ENCODE measurements around the gene STXBP1. TPM values are rescaled to one million over a fixed set of nuclear protein-coding genes. Genes with fewer than 3 reads are reported as not detected.

STXBP1 gene
- total and polyA plus RNA-seq, 2 of the 8 experiments (the other 6 are each of a cell fraction or from before 2014, with no cell fraction given) = 11.5 to 60.9 TPM

DNA sequence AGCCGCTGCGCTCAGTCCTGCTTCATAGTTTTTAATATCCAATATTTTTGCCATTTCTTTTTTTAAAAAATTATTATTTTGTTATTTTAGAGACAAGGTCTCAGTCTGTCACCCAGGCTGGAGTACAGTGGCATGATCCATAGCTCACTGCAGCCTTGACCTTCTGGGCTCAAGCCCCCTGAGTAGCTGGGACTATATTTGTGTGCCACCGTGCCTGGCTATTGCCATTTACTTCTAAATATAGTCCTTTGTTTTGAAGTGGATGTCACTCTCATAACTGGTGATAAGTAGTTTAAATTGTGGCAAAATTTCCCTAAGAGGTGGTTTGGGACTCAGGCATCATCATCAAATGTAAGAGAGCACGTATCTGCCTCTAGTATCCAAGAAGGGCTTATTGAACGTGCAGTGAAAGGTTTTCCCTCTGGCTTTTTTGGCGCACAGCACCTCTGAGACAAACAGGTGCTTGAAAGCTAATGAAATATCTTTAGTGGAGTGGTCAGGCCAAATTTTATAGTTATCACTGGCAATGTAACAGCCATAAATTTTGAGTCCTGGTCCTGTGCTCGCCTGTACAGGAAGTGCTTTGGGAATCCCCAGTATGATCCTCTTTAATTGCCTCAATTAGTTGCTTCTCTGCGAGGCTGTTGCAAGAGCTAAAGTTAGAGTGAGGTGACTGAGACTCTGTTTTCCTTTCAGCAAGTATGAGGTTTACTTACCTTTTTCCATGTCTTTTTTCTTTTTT lies 14.8 kb downstream of the STXBP1 start:
- DNase-seq (ENCODE audit: low read depth in 1 of 2, low spot score in 2 of 2) (no peak), FAIRE-seq (no peak)
- H3K14ac ChIP-seq (ENCODE audit: insufficient read length) = no peak overlapping the region
- no peak overlapping the region for H4K91ac ChIP-seq (replicated peaks; ENCODE audit: insufficient read length, low read length)
- 92% methylated on average over 8 of the region's 8 CpGs; no CpG with 5 or more reads in 1 of the 2 experiments for WGBS, 2 experiments (ENCODE audit: extremely low coverage in 1 of 2, insufficient coverage in 1 of 2, insufficient read length in 1 of 2, insufficient replicate concordance in 2 of 2, low coverage in 1 of 2, low lambda C conversion rate in 2 of 2, missing lambda C conversion rate in 1 of 2)
- 0 out of 2 replicates have a peak, but pooled peaks cover 2% of the 10 kb centered on the region for H3K79me1 ChIP-seq (ENCODE audit: low read depth, low read length)
- no peaks in the 10 kb centered on the region for H4K20me1 ChIP-seq (replicated peaks in 1 of 2; ENCODE audit: control insufficient read depth in 1 of 2, insufficient read depth in 2 of 2, low read length in 2 of 2)
- no peaks in the 10 kb centered on the region for H3K23me2 ChIP-seq (ENCODE audit: low read depth, low read length)
- H4K8ac ChIP-seq (ENCODE audit: extremely low read depth, insufficient read depth, low read length) = no peak overlapping the region
- no peak overlapping the region for H3K18ac ChIP-seq (ENCODE audit: extremely low read depth, low read length)
- H3K4ac ChIP-seq (replicated peaks; ENCODE audit: insufficient read length, low read depth, low read length) = no peak overlapping the region
- H2BK15ac ChIP-seq (ENCODE audit: low read length) = no peak overlapping the region
- TF ChIP-seq NANOG (IDR thresholded peaks at IDR 0.05; ENCODE audit: insufficient read depth, low read depth, low read length, poor library complexity, severe bottlenecking) (no peak), TCF12 (IDR thresholded peaks at IDR 0.05; ENCODE audit: low read depth, low read length) (no peak), ASH2L (IDR thresholded peaks at IDR 0.05; ENCODE audit: low read length) (no peak), POU5F1 (IDR thresholded peaks at IDR 0.05; ENCODE audit: low read depth, low read length) (no peak)
- H3K23ac ChIP-seq (ENCODE audit: insufficient read length) = no peak overlapping the region
- H2AK5ac ChIP-seq (ENCODE audit: low read depth, low read length) = no peak overlapping the region
- no peak overlapping the region for H2BK5ac ChIP-seq (ENCODE audit: low read depth, low read length)
- H2BK120ac ChIP-seq (replicated peaks; ENCODE audit: low read depth, low read length) = no peak overlapping the region
- no peak overlapping the region for H2AFZ ChIP-seq (ENCODE audit: low read length)
- H3K4me3 ChIP-seq (ENCODE audit: extremely low read depth in 1 of 4, insufficient read depth in 2 of 4, low read depth in 3 of 4, low read length in 4 of 4) = no peak overlapping the region
- H3K36me3 ChIP-seq (ENCODE audit: control insufficient read depth in 2 of 4, insufficient read depth in 4 of 4, low read length in 3 of 4) = no peaks in the 10 kb centered on the region
- H2BK12ac ChIP-seq (ENCODE audit: low read depth, low read length) = no peak overlapping the region
- H4K5ac ChIP-seq (ENCODE audit: insufficient read length, low read depth, low read length) = no peak overlapping the region
- H3K9ac ChIP-seq (replicated peaks in 1 of 4; ENCODE audit: extremely low read depth in 1 of 4, low read depth in 3 of 4, low read length in 3 of 4) = no peak overlapping the region
- H3K27ac ChIP-seq (ENCODE audit: low read depth, low read length) = no peak overlapping the region
- H3K56ac ChIP-seq (replicated peaks; ENCODE audit: insufficient read length, low read depth, low read length) = no peak overlapping the region
- no peaks in the 10 kb centered on the region for H3K27me3 ChIP-seq (replicated peaks in 1 of 4; ENCODE audit: control insufficient read depth in 3 of 4, extremely low read depth in 1 of 4, insufficient read depth in 3 of 4, low read length in 3 of 4)
- no peak overlapping the region for H2BK20ac ChIP-seq (ENCODE audit: low read length)
- POLR2A ChIA-PET (ENCODE audit: partially characterized antibody) = interaction anchor here (1.9 kb wide), 1 partner anchor 15 kb away, joined by 5 read pairs; the partner anchor contains the start of gene STXBP1
- peaks cover 0 to 9% of the 10 kb centered on the region in 2 experiments; a peak in 1 of 4 replicates for H3K79me2 ChIP-seq (ENCODE audit: control insufficient read depth in 1 of 2, insufficient read depth in 2 of 2, low read length in 2 of 2)
- peaks cover 5 to 13% (median 11%) of the 10 kb centered on the region in 4 experiments for H3K4me1 ChIP-seq (replicated peaks in 1 of 4; ENCODE audit: control insufficient read depth in 3 of 4, insufficient read depth in 4 of 4, low read length in 3 of 4)
- CTCF ChIA-PET (ENCODE audit: partially characterized antibody) = interaction anchor here (0.7 to 1.2 kb wide), 5 partner anchors 15 to 392 kb away, joined by 3 read pairs; partner anchors contain the start of gene STXBP1
- no peaks in the 10 kb centered on the region for H3K9me3 ChIP-seq (ENCODE audit: insufficient read depth in 2 of 2, low read depth in 1 of 2, low read length in 1 of 2)
- H3K4me2 ChIP-seq (ENCODE audit: insufficient read depth in 1 of 2, low read depth in 2 of 2, low read length in 2 of 2) = no peak overlapping the region
